Trophoblast cell (in vitro differentiated cells and primary cell): ENCODE data around the gene DZIP1L.
A peak's percentile ranks its signal among the peaks of the same experiment; 100 is the strongest.

Source experiments
- DNase-seq, 2 donors: peaks; one replicate each; pipeline ENCODE4 v3.0.0-alpha.2; 2016
- H2AFZ ChIP-seq: 2 replicates; pipeline ENCODE4 v1.6.1; 2013; ENCODE audit warnings: low read length, moderate library complexity, mild to moderate bottlenecking; ENCODE audit not compliant: insufficient read depth, poor library complexity
- H2AK5ac ChIP-seq: 2 replicates; pipeline ENCODE4 v1.6.1; 2013; ENCODE audit warnings: mild to moderate bottlenecking, low read length
- H2BK120ac ChIP-seq: 2 replicates; pipeline ENCODE4 v1.6.1; 2013; ENCODE audit warnings: low read length, mild to moderate bottlenecking, moderate library complexity; ENCODE audit not compliant: insufficient read depth, poor library complexity
- H2BK12ac ChIP-seq: 2 replicates; pipeline ENCODE4 v1.6.1; 2013; ENCODE audit warnings: mild to moderate bottlenecking, low read length, moderate library complexity
- H2BK5ac ChIP-seq: 2 replicates; pipeline ENCODE4 v1.6.1; 2013; ENCODE audit warnings: low read length, low read depth, moderate library complexity, mild to moderate bottlenecking; ENCODE audit not compliant: poor library complexity
- H3K14ac ChIP-seq: 2 replicates; pipeline ENCODE4 v1.6.1; 2013; ENCODE audit warnings: mild to moderate bottlenecking, low read length
- H3K18ac ChIP-seq: 2 replicates; pipeline ENCODE4 v1.6.1; 2013; ENCODE audit warnings: mild to moderate bottlenecking, low read length
- H3K23ac ChIP-seq: 2 replicates; pipeline ENCODE4 v1.6.1; 2013; ENCODE audit warnings: low read length
- H3K27ac ChIP-seq: 2 replicates; pipeline ENCODE4 v1.5.1; 2013; ENCODE audit warnings: low read depth, mild to moderate bottlenecking, inconsistent platforms, low read length, moderate library complexity
- H3K27me3 ChIP-seq: 2 replicates; pipeline ENCODE4 v1.6.1; 2013; ENCODE audit warnings: inconsistent platforms, mild to moderate bottlenecking, low read length, moderate library complexity; ENCODE audit not compliant: insufficient read depth
- H3K36me3 ChIP-seq, 2 experiments: 1 replicate in 1 of 2; 2 replicates in 1 of 2; pipeline ENCODE4 v1.6.1; 2013; ENCODE audit warnings: low read length in 2 of 2, mild to moderate bottlenecking in 2 of 2, moderate library complexity in 1 of 2; ENCODE audit not compliant: insufficient read depth in 2 of 2, control insufficient read depth in 1 of 2
- H3K4ac ChIP-seq: 2 replicates; pipeline ENCODE4 v1.6.1; 2013; ENCODE audit warnings: low read depth, mild to moderate bottlenecking, low read length, moderate library complexity
- H3K4me1 ChIP-seq, 2 experiments: 1 replicate in 1 of 2; 2 replicates in 1 of 2; pipeline ENCODE4 v1.6.1; 2013; ENCODE audit warnings: low read length in 2 of 2, mild to moderate bottlenecking in 2 of 2, moderate library complexity in 1 of 2; ENCODE audit not compliant: insufficient read depth in 2 of 2, control insufficient read depth in 1 of 2
- H3K4me2 ChIP-seq: 2 replicates; pipeline ENCODE4 v1.6.1; 2013; ENCODE audit warnings: inconsistent platforms, mild to moderate bottlenecking, low read length, moderate library complexity
- H3K4me3 ChIP-seq: 2 replicates; pipeline ENCODE4 v1.5.1; 2013; ENCODE audit warnings: mild to moderate bottlenecking, low read depth, low read length, inconsistent platforms
- H3K79me1 ChIP-seq: one replicate; pipeline ENCODE4 v1.6.1; 2013; ENCODE audit warnings: low read length
- H3K79me2 ChIP-seq: 2 replicates; pipeline ENCODE4 v1.6.1; 2013; ENCODE audit warnings: low read length, mild to moderate bottlenecking; ENCODE audit not compliant: control insufficient read depth, insufficient read depth, poor library complexity
- H3K9ac ChIP-seq: 2 replicates; pipeline ENCODE4 v1.6.1; 2013; ENCODE audit warnings: mild to moderate bottlenecking, low read length
- H3K9me3 ChIP-seq: 2 replicates; pipeline ENCODE4 v1.6.1; 2013; ENCODE audit warnings: low read depth, mild to moderate bottlenecking, control low read depth, inconsistent platforms, low read length; ENCODE audit not compliant: insufficient read depth
- H4K12ac ChIP-seq: 2 replicates; pipeline ENCODE4 v1.6.1; 2013; ENCODE audit warnings: low read depth, mild to moderate bottlenecking, low read length, moderate library complexity
- H4K8ac ChIP-seq: 2 replicates; pipeline ENCODE4 v1.6.1; 2013; ENCODE audit warnings: low read depth, mild to moderate bottlenecking, low read length, moderate library complexity
- H4K91ac ChIP-seq: one replicate; pipeline ENCODE4 v1.6.1; 2013; ENCODE audit warnings: low read depth, mild to moderate bottlenecking, low read length, moderate library complexity
- WGBS: extraction: QIAGEN DNeasy Blood & Tissue Kit; methylation state at CpG from one replicate; pipeline ENCODE4 v1.1.7; 2013; ENCODE audit warnings: missing lambda C conversion rate; ENCODE audit not compliant: insufficient read length, insufficient coverage; ENCODE audit errors: extremely low coverage; 5-methylcytosine and 5-hydroxymethylcytosine counted together

DZIP1L gene

DNA sequence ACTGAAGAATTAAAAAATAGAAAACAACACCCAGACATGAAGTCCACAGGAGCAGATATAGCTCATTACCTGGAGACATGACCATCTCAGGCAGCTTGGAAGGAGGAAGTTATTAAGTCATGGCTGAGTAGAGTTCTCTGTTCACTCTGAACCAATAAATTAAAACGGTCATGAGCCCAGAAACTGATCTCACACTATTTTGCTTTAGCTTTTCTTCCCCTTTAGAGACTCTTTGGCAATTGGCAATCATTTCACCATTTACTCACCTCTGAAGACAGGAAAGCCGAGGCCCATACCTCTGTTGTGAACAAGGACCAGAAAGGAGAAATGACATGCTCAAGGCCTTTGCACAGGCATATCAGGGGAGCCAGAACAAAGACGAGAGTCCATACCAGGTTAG, 78.8 kb downstream of the DZIP1L start:
- no peaks in the 10 kb centered on the region for H3K27me3 ChIP-seq
- H3K9me3 ChIP-seq, result no peaks in the 10 kb centered on the region
- no peak overlapping the region for H2AFZ ChIP-seq
- no peak for DNase-seq
- no peaks in the 10 kb centered on the region for H3K36me3 ChIP-seq
- no peaks in the 10 kb centered on the region for H3K79me2 ChIP-seq
- H3K4ac ChIP-seq, result no peak overlapping the region
- no peak overlapping the region for H3K4me3 ChIP-seq
- no peaks in the 10 kb centered on the region for H3K4me1 ChIP-seq
- no peak overlapping the region for H2AK5ac ChIP-seq
- H3K14ac ChIP-seq, result no peak overlapping the region
- no peak overlapping the region for H2BK5ac ChIP-seq
- H4K91ac ChIP-seq, result no peak overlapping the region
- no peak overlapping the region for H2BK12ac ChIP-seq
- H4K8ac ChIP-seq, result no peak overlapping the region
- peak overlapping the region; percentile 83 for H3K23ac ChIP-seq
- H2BK120ac ChIP-seq, result no peak overlapping the region
- no CpG with 5 or more reads among the region's 3 CpGs for WGBS
- peak overlapping the region; percentile 22 for H3K4me2 ChIP-seq
- no peaks in the 10 kb centered on the region for H3K79me1 ChIP-seq
- no peak overlapping the region for H4K12ac ChIP-seq
- no peak overlapping the region for H3K18ac ChIP-seq
- no peak overlapping the region for H3K27ac ChIP-seq
- H3K9ac ChIP-seq, result peak overlapping the region; percentile 69

DNA sequence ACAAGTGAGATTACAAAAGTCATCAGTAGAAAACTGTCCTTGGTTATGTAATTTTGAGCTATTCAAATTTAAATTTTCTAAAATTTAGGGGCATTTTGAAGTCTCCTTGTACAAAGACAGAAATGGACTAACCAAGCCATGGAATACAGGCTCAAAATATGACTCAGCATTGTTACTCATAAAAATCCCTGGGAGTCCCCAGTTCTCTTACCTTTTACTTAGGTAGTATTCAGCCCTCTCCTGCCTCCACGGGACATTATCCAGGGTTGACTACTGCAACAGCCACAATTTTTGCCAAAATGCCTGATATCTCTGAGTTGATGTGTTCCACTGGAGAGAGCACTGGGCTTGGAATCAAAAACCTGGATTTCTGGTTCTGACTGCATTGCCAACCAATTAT, 80.5 kb downstream of the DZIP1L start:
- no peak overlapping the region for H2AFZ ChIP-seq
- DNase-seq, result no peak
- H3K79me2 ChIP-seq, result no peaks in the 10 kb centered on the region
- no peak overlapping the region for H3K4me2 ChIP-seq
- H3K9ac ChIP-seq, result no peak overlapping the region
- H2AK5ac ChIP-seq, result no peak overlapping the region
- no peaks in the 10 kb centered on the region for H3K36me3 ChIP-seq
- no peak overlapping the region for H4K91ac ChIP-seq
- H2BK5ac ChIP-seq, result no peak overlapping the region
- no peak overlapping the region for H3K18ac ChIP-seq
- no peak overlapping the region for H3K14ac ChIP-seq
- no peaks in the 10 kb centered on the region for H3K27me3 ChIP-seq
- no CpG with 5 or more reads among the region's 1 CpG for WGBS
- H3K27ac ChIP-seq, result no peak overlapping the region
- no peaks in the 10 kb centered on the region for H3K4me1 ChIP-seq
- H3K9me3 ChIP-seq, result no peaks in the 10 kb centered on the region
- no peak overlapping the region for H4K12ac ChIP-seq
- no peak overlapping the region for H2BK120ac ChIP-seq
- no peak overlapping the region for H3K4ac ChIP-seq
- no peaks in the 10 kb centered on the region for H3K79me1 ChIP-seq
- no peak overlapping the region for H3K4me3 ChIP-seq
- no peak overlapping the region for H3K23ac ChIP-seq
- no peak overlapping the region for H2BK12ac ChIP-seq
- H4K8ac ChIP-seq, result no peak overlapping the region

DNA sequence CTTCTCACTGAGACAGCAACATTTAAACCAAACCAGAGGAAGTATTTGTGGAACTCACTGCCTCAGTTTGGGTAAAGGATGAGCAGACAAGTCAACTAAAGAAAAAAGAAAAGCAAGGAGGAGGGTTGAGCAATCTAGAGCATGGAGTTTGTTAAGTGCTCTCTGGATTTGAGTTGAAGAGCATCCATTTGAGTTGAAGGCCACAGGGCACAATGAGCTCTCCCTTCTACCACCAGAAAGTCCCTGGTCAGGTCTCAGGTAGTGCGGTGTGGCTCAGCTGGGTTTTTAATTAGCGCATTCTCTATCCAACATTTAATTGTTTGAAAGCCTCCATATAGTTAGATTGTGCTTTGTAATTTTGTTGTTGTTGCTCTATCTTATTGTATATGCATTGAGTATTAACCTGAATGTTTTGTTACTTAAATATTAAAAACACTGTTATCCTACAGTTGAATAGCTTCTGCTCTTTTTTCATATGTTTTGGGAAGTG, 82.2 kb downstream of the DZIP1L start:
- Histone ChIP-seq H2AFZ (no peak overlapping the region), H3K27me3 (no peaks in the 10 kb centered on the region), H3K23ac (no peak overlapping the region), H3K4me2 (no peak overlapping the region), H3K79me2 (no peaks in the 10 kb centered on the region), H3K4me3 (no peak overlapping the region), H3K14ac (no peak overlapping the region), H2AK5ac (no peak overlapping the region), H3K4me1 (no peaks in the 10 kb centered on the region), H3K9ac (no peak overlapping the region), H3K36me3 (no peaks in the 10 kb centered on the region), H3K9me3 (no peaks in the 10 kb centered on the region), H2BK12ac (no peak overlapping the region), H3K4ac (no peak overlapping the region), H3K27ac (no peak overlapping the region), H2BK5ac (no peak overlapping the region), H3K18ac (no peak overlapping the region), H4K91ac (no peak overlapping the region), H4K8ac (no peak overlapping the region), H3K79me1 (no peaks in the 10 kb centered on the region), H4K12ac (no peak overlapping the region), H2BK120ac (no peak overlapping the region)
- no CpG with 5 or more reads among the region's 2 CpGs for WGBS
- no peak for DNase-seq

DNA sequence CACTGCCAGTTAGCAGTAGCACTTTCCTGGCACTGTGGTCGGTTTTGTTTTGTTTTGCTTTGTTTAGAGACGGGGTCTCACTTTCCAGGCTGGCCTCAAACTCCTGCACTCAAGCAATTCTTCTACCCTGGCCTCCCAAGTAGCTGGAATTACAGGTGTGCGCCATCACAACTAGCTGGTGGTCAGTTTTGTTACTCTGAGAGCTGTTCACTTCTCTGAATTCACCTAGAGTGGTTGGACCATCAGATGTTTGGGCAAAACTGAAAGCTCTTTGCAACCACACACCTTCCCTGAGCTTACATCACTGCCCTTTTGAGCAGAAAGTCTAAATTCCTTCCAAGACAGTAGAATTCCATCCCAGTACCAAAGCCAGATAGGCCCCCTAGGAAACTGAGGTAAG, 82.8 kb downstream of the DZIP1L start:
- Histone ChIP-seq H3K4me1 (no peaks in the 10 kb centered on the region), H2AFZ (no peak overlapping the region), H2AK5ac (no peak overlapping the region), H4K12ac (no peak overlapping the region), H4K8ac (no peak overlapping the region), H3K14ac (no peak overlapping the region), H2BK12ac (no peak overlapping the region), H4K91ac (no peak overlapping the region), H3K4ac (no peak overlapping the region), H3K9me3 (no peaks in the 10 kb centered on the region), H3K18ac (no peak overlapping the region), H2BK5ac (no peak overlapping the region), H3K36me3 (no peaks in the 10 kb centered on the region), H3K79me2 (no peaks in the 10 kb centered on the region), H3K4me3 (no peak overlapping the region), H3K23ac (no peak overlapping the region), H3K27ac (no peak overlapping the region), H2BK120ac (no peak overlapping the region), H3K4me2 (no peak overlapping the region), H3K79me1 (no peaks in the 10 kb centered on the region), H3K9ac (no peak overlapping the region), H3K27me3 (no peaks in the 10 kb centered on the region)
- DNase-seq, result no peak
- no CpG with 5 or more reads among the region's 3 CpGs for WGBS
